Stimulated activated CD8-positive, alpha-beta memory T cell treated with anti-CD3 and anti-CD28 coated beads, Interleukin-15, amount 100 ng/mL, for 24 hours (primary cell): ENCODE results near the gene DIPK1C.

Source experiments
- DNase-seq: peaks from one replicate; pipeline ENCODE4 v3.0.0-alpha.2; 2020; ENCODE audit warnings: low read depth

The DIPK1C gene

DNA sequence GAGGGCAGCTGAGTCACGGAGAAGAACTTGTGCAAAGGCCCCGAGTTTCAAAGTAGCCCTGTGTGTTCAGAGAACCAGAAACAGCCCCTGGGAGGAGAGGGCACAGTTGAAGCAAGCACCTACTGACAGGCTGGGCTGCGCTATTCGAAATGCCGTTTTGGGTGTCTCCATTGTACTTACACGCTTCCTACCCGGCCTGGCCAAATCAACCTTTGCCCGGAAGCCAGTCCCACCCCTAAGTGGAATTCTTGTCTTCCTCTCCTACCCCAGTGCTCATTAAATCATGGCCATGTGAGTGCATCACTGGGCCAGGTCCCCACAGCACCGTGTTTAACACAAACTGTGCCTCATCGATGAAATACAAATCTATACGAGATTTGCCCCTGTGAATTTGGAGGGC is 6.0 kb downstream of the DIPK1C start:
- no peak for DNase-seq

DNA sequence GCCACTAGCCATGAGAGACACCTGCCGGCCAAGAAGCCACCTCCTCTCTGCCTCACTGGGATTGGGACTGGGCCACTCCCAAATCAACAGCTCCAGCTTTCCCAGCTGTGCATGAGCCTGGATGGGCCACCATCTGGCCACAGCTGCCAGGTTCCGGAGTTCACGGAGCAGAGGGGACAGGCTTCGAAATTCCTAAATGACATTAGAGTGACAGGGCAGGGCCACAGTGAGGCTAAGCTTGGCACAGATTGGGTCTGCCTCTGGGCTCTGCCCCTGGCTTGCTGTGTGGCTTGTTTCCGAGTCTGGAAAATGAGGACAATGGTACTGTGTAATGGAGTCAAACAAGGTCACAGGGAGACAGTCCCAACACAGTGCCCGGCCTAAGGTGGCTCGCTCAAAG is 6.5 kb downstream of the DIPK1C start:
- DNase-seq: no peak

DNA sequence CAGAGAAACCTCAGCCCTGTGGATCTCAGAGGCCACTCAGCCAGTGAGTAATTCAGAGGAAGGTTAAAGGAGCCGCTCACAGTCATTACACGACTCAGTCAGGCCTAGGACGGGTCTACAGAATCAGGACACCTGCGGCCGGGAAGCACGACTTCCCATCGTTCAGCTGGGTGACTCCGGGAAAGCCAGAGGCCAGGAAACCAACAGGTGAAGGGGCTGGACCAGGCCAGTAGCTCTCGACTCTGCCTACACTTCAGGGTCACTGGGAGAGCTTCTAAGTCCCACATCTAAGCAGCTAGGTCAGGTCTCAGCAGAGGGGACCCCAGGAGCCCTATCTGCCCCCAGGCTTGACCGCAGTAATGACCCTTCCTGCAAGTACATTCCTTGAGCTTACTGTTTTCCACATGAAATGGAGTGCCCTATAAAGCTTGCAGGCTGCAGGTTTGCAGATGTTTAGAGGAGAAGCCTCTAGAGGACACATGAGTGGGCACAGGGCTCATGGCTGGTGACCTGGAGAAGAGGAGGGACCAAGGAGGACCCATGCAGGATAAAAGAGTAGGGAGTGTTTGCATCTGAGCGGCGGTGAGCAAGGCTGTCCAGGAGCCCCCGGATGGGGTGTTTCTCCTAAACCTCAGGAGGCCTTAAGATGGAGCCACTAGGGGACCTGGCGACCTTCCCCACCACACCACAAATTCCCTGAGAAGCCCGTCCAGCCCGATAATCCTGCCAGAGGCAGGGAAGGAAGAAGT is 9.5 kb downstream of the DIPK1C start:
- no peak for DNase-seq

DNA sequence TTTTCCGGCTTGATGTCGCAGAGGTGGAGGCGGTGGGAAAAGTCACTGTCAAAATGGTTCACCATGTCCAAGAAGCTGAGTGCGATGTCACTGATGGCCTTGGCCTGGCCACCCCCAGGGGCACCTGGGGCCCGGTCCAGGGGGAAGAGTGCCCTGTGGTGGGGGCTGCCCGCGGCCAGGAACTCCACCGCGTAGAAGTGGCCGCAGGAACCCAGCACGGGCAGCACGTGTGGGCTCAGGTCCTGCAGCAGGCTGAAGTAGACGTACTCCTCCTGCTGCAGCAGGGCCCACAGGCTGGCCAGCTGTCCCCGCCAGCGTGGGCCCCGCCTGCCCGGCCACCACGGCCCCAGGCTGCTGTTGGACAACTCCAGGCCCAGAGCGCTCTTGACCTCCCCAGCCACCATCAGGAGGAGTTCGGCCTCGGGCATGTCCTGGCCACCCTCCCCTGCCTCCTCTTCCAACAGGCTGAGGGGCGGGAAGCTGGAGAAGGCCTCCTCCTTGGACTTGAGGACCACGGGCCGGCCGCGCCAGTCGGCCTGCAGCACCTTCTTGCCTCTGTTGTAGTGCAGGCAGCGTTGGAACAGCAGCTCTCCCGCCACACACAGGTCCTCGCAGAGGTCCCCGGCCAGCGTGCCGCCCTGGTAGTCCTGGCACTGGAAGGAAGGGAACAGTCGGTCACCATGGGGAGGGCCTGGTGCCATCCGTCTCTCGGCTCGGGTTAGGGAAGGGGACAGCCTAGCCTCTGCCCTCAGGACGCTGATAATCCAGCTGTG is 10.3 kb downstream of the DIPK1C start:
- no peak for DNase-seq

DNA sequence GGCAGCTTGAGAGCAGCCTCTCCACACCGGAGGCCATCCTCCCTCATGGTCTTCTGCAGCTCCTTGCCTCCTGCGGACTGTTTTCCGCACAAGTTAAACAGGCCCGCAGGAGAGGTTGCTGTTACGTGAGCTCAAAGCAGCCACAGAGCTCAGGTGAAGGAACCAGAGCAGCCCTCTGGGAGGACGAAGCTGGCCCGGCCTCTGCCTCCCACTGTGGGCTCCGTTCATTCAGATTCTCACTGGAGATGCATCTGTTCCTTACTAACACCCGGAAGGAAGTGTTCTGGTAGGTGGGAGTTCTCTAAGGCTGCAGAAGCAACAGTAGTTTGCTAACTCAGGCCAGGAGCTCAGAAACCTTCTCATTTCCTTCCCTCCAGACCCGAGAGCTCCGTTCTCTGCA is 10.9 kb downstream of the DIPK1C start:
- DNase-seq: no peak

DNA sequence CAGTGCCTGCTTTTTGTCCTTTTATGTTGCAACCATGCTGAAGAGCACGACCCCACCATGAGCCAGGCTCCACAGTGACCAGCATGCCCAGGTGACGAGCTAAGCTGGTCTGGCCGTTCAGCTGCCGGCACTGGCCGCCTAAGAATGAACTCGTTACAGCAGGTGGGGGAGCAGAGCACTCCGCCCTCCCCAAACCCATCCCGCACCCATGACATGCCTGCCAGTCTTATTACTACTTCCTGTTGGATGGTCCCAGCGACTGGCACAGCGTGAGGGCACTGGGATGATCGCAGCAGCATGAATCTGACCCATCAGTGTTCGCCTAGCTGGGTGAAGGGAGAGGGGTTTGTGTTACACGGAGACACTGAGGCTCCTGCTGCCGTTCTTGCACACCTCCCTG is 11.5 kb downstream of the DIPK1C start:
- DNase-seq: no peak

DNA sequence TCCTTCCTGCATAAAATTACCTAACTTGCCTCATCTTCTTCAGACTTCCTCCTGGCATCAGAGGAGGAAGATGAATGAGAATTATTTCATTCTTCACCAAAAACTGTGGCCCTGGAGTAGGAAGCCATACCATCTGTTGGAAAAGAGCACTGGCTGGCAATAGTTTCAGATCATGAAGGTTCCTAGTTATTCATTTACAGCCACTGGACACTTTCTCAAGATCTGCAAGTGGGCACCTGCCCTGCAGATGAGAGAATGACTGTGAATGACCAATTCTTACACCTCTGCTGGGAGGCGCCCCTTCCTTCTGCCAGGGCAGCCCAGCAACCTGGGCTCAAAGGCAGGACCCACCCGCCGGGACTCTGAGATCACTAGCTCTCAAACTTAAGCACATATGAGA is 13.0 kb downstream of the DIPK1C start:
- DNase-seq: no peak

DNA sequence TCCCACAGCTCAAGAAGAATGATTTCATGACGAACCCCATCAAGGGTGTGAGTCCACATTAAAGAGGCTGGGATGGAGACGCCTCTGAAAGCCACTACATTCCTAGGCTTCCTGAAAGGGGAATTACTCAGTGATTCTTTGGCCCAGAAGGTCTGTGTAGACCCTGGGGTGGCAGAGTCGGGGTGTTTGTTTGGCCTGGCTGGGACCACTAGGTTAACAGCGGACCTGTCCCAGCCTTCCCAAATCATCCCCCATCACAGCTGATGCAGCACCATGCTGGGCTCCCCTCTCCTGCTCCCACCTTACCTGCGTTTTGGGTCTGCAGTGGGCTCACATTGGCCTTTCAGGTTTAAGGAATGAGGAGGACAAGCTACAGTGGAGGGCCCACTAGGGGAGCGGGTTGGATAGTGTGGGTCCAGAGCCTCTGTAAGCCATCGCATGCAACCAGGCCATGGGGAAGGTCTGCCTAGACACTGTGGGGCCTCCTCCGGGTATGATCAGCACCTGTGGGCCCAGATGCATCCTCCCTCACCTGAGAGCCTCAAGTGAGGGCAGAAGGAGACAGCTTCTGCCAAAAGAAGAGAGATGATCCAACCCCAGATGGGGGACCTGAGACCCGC is 16.2 kb downstream of the DIPK1C start:
- DNase-seq: no peak

DNA sequence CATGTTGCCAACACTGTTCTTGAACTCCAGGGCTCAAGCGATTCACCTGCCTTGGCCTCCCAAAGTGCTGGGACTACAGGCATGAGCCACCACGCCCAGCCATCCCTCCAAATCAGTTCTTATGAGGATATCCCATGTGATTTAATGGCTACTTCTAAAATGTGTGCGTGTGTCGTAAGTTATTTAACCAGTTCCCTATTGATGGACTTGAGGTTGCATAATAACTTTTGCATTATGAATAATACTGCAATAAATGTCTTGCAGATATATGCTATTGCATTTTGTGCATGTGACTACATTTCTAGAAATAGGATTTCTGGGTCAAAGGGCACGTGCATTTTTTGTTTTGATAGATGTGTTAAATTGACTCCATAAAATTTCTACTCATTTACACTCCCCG is 19.0 kb downstream of the DIPK1C start:
- DNase-seq: no peak

DNA sequence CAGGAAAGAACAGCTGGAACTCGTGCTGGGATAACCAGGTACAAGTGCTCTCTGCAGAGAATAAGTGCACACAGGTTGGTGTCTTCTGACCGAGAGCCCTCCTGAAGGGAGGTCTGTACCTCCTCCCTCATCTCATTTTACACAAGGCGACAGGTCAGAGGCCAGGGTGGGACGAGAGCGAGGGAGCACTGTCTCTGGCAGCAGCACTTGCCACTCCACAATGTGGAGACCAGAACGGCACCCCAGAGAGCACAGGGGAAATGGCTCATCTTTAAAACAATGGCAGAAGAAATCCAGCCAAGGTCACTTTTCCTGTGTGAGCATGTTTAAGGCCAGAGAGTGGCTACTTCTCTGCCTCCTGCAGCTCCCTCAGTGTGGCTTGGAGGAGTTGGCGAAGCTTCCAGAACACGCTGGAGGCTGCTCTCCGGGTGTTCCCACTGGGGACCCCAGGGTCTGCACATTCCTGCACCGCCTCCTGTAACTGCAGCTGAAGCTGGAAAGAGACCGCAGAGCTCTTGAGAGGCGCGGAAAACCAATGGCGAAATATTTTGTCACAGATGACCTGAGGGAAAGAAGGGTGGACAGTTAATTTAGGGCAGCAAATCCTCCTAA is 20.8 kb downstream of the DIPK1C start:
- no peak for DNase-seq

DNA sequence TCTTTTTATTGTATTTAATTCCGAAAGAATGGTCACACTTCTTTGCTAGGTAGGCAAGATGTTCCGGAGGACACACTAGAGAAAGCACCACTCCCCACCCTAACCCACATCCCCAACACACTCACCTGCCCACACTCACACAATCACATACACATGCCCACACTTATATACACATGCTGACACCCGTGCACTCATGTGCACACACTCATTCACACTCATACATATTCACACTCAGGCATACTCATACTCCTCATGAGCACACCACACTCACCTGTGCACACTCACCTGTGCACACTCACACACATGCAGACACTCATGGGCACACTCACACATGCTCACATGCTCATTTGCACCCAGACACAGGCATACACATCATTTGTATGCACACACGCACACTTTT is 21.4 kb downstream of the DIPK1C start:
- no peak for DNase-seq

DNA sequence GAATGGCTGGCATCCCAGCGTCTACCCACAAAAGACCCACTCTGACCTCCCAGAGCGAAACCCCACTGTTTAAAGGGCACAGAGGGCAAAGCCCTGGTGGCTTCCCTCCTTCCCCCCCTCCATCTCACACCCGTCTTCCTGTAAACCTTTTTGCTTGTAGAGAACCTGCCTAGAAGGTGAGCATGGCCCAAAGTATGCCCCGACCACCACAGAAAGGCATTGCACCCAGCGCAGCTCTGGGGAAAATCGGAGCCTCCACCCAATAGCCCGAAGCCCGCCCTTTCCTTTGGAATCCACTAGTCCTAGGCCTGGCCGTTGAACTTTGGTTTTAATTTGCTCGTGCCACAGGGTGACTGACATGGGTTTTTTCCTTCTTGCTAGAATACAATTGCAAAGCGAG is 22.6 kb downstream of the DIPK1C start:
- no peak for DNase-seq

DNA sequence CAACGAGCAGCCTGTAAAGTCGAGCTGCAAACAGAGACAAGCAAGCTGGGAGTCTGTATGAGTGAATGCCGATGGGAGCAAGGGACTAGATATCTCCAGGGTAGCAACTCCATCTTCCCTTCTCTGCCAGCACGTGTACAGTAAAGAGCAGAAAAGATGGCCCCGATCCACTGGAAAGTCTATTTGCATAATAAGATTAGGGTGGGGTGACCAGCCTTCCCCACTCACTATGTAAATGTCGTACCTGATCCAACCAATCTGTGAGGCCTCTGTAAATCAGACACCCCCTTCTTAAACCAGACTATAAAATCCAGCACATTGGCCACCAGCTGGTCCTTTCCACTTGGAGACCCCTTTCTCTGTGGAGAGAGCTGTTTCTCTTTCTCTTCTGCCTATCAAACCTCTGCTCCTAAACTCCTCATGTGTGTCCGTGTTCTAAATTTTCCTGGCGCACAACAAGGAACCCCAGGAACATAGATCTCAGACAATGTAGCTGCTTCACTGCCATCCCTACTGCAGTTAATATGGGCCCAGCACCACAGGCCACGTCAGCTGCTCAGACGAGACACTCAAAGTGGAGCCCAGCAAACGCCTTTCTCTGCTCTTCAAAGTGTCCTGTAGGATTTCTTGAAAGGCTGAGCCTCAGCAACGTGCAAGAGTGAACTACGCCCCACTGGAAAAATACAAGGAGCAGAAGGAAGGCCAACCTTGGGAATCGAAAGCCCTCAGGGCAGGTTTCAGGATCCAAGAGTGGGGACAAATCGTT is 26.1 kb downstream of the DIPK1C start:
- no peak for DNase-seq

DNA sequence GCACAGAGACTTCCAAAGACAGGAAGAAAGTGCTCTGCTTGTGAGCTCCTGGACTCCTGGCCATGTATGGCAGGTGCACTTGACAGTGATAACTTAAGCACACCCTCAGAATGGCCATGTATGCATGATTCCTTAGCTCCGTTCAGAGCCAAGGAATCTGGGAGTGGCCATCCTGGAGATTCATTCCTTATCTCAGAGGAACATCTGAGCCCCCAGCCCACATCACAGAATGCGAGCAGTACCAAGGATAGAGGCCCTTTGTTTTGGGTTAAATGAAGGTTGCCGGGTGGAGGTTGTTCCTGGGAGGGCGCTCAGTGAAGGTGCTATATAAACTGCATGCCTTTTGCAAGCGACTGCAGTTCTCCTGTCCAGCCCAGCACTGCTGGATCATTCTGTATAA is 26.9 kb downstream of the DIPK1C start:
- DNase-seq: no peak

DNA sequence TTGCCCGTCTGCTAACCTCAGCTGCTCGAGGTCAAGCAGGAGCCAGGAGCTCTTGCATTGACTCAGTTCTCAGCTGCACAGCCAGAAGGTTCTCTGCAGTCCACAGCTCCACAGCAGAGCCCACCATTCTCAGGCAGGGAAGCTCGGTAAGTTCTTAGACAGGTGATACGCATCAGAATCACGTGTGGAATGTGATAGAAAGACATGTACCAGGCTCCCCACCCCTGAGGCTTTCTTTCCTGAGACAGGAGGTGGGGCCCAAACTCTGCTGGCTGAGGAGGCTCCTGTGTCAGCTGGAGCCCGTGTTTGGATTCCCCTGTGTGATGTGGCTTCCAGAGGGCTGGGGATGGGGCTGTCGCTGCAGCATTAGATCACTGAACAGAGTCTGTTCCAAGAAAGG is 28.0 kb downstream of the DIPK1C start:
- DNase-seq: no peak

DNA sequence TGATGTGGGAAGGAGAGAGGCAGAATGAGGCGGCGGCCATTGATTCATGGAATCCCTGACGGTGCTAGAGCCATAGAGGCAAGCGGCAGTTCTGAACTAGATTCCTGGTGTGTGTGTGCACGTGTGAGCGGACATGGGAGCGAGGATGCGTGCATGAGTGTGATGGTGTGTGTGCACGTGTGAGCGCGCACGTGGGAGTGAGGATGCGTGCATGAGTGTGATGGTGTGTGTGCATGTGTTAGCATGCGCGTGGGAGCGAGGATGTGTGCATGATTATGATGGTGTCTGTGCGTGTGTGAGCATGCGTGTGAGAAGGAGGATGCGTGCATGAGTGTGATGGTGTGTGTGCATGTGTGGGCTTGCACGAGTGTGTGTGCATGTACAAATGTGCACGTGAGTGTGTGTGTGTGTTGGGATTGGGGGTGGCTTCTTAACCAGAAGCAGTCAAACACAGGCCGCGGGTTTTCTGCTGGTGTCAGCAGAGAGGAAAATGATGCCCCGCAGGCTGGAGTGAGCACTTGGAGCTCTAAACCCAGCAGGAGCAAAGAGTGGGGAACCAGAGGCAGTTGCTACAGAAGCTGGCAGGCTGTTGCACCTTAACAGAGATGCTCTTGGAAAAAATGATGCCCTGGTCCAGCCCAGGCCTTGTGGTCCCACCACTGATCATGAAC is 29.5 kb downstream of the DIPK1C start:
- DNase-seq: no peak

DNA sequence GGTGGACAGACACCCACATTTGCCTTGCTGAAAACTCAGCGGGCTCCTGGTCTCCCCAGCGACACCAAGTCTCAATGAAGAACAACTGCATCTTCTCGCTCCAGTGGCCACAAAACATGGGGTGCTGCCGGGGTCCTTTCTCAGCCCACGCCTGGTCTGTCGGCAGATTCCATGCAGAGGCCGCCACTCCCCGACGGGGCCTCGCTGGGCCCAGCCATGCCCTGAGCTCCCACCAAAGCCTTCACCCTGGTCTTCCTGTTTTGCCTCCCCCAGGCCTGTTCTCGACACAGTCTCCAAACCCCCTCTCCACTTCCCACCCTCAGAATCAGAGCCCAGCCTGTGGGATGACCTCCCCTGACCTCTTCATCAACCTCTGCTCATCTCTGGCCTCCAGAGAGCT is 31.2 kb downstream of the DIPK1C start:
- DNase-seq: no peak

DNA sequence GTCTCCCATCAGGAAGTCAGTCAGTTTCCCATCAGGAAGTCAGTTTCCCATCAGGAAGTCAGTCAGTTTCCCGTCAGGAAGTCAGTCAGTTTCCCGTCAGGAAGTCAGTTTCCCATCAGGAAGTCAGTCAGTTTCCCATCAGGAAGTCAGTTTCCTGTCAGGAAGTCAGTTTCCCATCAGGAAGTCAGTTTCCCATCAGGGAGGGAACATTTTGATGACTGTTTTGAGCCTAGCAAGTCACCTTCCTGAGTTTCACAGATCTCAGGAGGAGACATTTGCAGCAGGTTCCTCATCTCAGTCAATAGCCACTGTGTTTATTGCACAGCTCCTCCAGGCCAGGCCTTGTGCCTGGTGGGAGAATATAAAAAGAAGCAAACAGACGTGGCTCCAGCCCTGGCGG is 31.9 kb downstream of the DIPK1C start:
- DNase-seq: no peak

DNA sequence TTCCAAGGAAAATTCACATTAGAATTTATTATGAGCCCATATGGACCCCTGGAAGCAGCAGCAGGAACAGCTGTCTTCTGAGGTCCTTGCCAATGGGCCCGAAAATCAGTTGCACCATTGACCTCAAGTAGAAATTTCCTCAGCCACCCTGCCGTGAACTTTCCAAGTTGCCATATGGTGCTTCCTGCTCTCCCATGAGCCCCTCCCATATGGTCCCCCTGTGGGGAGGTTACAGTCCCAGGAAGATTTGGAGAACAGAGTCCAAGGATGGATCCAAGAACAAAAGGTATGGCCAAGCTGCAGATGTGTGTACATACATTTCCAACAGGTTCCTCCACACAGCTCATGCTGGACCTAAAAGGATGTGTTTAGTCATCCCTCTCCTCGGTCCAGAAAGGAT is 34.6 kb downstream of the DIPK1C start:
- DNase-seq: no peak

DNA sequence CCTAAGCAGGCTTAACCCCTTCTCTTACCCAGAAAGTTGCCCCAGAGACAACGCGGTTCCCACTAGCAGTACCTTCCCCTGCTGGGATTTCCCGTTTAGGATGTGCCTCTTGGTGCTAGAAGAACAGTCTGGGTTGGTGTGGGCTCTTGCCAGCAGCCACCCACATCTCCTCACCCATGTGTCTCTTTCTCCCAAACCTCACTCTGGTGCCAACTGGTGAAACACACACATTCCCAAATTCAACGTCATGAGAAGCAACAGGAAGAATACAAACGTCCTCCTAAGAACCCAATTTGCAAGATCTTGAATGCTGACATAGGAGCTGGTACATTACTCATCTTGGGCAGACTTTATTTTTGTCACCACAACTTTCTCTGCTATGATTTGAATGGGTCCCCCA is 36.2 kb downstream of the DIPK1C start:
- no peak for DNase-seq

DNA sequence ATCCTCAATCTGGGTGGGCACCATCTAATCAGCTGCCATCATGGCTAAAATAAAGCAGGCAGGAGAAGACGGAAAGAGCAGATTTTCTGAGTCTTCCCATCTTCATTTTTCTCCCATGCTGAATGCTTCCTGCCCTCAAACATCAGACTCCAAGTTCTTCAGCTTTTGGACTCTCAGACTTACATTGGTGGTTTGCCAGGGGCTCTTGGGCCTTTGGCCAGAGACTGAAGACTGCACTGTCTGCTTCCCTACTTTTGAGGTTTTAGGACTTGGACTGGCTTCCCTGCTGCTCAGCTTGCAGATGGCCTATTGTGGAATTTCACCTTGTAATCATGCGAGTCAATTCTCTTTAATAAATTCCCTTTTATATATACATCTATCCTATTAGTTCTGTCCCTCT is 36.6 kb downstream of the DIPK1C start:
- DNase-seq: no peak

DNA sequence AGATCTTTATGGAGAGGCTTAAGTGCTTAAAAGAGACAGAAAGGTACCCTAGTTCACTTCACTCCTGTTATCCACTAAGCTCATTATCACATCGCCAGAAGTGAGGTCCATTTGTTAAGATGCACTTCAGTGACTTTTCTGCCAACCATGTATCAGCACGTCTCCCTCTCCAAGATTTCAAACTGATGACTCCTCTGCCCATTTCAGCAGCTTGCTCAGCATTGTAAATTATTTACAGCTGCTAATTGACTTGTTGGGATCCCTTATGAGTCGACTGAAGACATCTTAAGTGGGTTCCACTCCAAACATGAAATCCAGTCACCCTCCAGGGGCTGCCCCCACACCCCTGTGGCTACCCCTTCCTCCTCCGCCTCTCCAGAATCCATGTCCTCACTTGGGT is 37.3 kb downstream of the DIPK1C start:
- DNase-seq: no peak
